KMS-11 (cell line): ENCODE measurements around the gene NUTM2F.
"Not testable (repeated sequence)": the region's sequence is repeated elsewhere in the genome, so short reads cannot be mapped to it uniquely, and the experiment has no call there.

Experiments used
- H2AFZ ChIP-seq: fragments of 200-600 bp; sonication (generic); 2 replicates; pipeline ENCODE4 v1.6.1; 2016; ENCODE audit warnings: antibody characterized with exemption, mixed run types, low read depth
- H3K27ac ChIP-seq: fragments of 200-600 bp; sonication (generic); 2 replicates; pipeline ENCODE4 v1.6.1; 2016; ENCODE audit warnings: mild to moderate bottlenecking, mixed run types
- H3K27me3 ChIP-seq: fragments of 200-600 bp; sonication (generic); 2 replicates; pipeline ENCODE4 v1.6.1; 2017; ENCODE audit warnings: mild to moderate bottlenecking, low read depth, mixed run types, moderate library complexity; ENCODE audit not compliant: insufficient read depth
- H3K36me3 ChIP-seq: fragments of 200-600 bp; sonication (generic); 2 replicates; pipeline ENCODE4 v1.6.1; 2017; ENCODE audit warnings: mild to moderate bottlenecking, mixed run types; ENCODE audit not compliant: insufficient read depth
- H3K4me1 ChIP-seq: fragments of 200-600 bp; sonication (generic); 2 replicates; pipeline ENCODE4 v1.6.1; 2016; ENCODE audit warnings: mild to moderate bottlenecking, low read depth, mixed run types; ENCODE audit not compliant: poor library complexity, severe bottlenecking
- H3K4me2 ChIP-seq: fragments of 200-600 bp; sonication (generic); 2 replicates; pipeline ENCODE4 v1.7.0; 2016; ENCODE audit warnings: mild to moderate bottlenecking, mixed run types
- H3K4me3 ChIP-seq: fragments of 200-600 bp; sonication (generic); IDR thresholded peaks from 2 replicates; pipeline ENCODE4 v1.6.1; 2017; ENCODE audit warnings: low read depth, low read length, mixed read lengths; ENCODE audit not compliant: insufficient read depth
- H3K79me2 ChIP-seq: fragments of 200-600 bp; sonication (generic); 2 replicates; pipeline ENCODE4 v1.6.1; 2016; ENCODE audit warnings: low read depth, mixed run types; ENCODE audit not compliant: insufficient read depth
- H3K9ac ChIP-seq: fragments of 200-600 bp; sonication (generic); 2 replicates; pipeline ENCODE4 v1.6.1; 2016; ENCODE audit warnings: mild to moderate bottlenecking, mixed run types
- H4K20me1 ChIP-seq: fragments of 200-600 bp; sonication (generic); 2 replicates; pipeline ENCODE4 v1.6.1; 2016; ENCODE audit warnings: mild to moderate bottlenecking, mixed run types; ENCODE audit not compliant: insufficient read depth
- TF ChIP-seq, protein P1 (sequence below): fragments of 200-600 bp; sonication (generic); conservative IDR thresholded peaks from 2 replicates; pipeline ENCODE4 v1.6.1; 2017; ENCODE audit warnings: low read depth, mild to moderate bottlenecking, antibody characterized with exemption, low read length, moderate library complexity, mixed read lengths

NUTM2F gene

DNA sequence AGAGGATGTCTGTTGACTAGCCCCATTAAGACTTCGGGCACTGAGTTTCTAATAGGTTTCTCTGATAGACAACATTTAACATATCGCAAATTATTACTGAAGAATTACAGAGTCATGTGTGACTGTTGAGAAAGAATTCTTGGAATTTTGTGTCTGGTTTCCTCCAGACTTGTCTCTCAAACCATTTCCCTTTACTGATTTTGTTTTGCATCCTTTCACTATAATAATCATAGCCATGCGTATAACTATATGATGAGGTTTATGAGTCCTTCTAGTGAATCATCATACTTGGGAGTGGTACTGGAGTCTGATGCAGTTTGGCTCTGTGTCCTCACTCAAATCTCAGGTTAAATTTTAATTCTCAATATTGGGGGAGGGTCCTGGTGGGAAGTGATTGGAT, 42.3 kb downstream of the NUTM2F start:
- TF ChIP-seq, protein P1, sequence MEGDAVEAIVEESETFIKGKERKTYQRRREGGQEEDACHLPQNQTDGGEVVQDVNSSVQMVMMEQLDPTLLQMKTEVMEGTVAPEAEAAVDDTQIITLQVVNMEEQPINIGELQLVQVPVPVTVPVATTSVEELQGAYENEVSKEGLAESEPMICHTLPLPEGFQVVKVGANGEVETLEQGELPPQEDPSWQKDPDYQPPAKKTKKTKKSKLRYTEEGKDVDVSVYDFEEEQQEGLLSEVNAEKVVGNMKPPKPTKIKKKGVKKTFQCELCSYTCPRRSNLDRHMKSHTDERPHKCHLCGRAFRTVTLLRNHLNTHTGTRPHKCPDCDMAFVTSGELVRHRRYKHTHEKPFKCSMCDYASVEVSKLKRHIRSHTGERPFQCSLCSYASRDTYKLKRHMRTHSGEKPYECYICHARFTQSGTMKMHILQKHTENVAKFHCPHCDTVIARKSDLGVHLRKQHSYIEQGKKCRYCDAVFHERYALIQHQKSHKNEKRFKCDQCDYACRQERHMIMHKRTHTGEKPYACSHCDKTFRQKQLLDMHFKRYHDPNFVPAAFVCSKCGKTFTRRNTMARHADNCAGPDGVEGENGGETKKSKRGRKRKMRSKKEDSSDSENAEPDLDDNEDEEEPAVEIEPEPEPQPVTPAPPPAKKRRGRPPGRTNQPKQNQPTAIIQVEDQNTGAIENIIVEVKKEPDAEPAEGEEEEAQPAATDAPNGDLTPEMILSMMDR = no peak
- Histone ChIP-seq H4K20me1 (no peaks in the 10 kb centered on the region), H3K79me2 (no peaks in the 10 kb centered on the region), H3K4me1 (no peaks in the 10 kb centered on the region), H3K27me3 (no peaks in the 10 kb centered on the region), H3K36me3 (no peaks in the 10 kb centered on the region), H3K9ac (no peak overlapping the region), H2AFZ (no peak overlapping the region), H3K4me3 (no peak overlapping the region), H3K4me2 (no peak overlapping the region), H3K27ac (no peak overlapping the region)

DNA sequence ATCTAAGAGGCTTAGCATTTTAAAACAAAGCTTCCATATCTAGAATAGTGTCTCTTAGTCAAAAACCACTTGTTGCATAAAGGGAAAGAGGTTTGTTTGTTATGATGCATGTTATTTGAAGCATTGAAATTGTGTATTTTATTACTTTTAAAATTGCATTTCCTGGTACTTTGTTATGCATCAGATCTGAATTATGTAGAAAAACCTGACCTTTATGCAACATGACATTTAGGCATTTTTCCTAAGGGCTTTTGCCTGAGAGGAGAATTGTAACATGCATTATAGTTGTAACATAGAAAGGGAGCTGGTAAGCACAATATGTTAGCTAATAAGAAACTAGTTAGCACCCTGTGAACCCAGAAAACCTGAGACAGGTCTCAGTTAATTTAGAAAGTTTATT, 47.3 kb downstream of the NUTM2F start:
- H3K4me2 ChIP-seq = no peak overlapping the region
- H3K27ac ChIP-seq = no peak overlapping the region
- H3K36me3 ChIP-seq = no peaks in the 10 kb centered on the region
- no peak overlapping the region for H2AFZ ChIP-seq
- TF ChIP-seq, protein P1 = no peak
- no peak overlapping the region for H3K9ac ChIP-seq
- H3K4me3 ChIP-seq = no peak overlapping the region
- H4K20me1 ChIP-seq = no peaks in the 10 kb centered on the region
- no peaks in the 10 kb centered on the region for H3K27me3 ChIP-seq
- no peaks in the 10 kb centered on the region for H3K79me2 ChIP-seq
- H3K4me1 ChIP-seq = no peaks in the 10 kb centered on the region

DNA sequence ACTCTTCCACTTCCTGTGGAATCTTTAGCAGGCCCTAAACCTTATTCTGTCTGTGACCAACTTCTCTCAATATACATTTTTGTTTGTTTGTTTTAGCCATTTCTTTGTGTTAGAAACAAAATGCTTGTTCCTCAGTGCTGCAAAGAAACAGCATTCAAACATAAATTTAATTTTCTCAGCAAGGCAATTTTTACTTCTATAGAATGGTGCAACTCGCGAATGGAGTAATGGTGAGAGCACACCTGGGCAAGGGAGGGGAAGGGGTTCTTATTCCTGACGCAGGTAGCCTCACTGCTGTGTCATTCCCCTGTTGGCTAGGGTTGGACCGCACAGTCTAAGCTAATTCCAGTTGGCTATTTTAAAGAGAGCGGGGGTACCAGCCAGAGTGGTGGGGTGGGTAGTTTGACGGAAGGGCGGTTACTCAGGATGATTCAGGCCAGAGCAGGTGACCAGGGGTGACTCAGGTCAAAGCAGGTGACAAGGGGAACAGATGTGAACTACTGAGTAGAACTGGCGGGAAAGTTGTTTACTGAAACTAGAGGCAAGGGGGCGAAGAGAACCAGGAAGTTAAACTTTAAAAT, 47.9 kb downstream of the NUTM2F start:
- TF ChIP-seq, protein P1 = no peak
- no peak overlapping the region for H3K4me3 ChIP-seq
- no peaks in the 10 kb centered on the region for H3K36me3 ChIP-seq
- no peak overlapping the region for H3K27ac ChIP-seq
- no peaks in the 10 kb centered on the region for H3K4me1 ChIP-seq
- H3K4me2 ChIP-seq = no peak overlapping the region
- no peaks in the 10 kb centered on the region for H4K20me1 ChIP-seq
- no peaks in the 10 kb centered on the region for H3K79me2 ChIP-seq
- H3K9ac ChIP-seq = no peak overlapping the region
- H2AFZ ChIP-seq = no peak overlapping the region
- H3K27me3 ChIP-seq = no peaks in the 10 kb centered on the region

DNA sequence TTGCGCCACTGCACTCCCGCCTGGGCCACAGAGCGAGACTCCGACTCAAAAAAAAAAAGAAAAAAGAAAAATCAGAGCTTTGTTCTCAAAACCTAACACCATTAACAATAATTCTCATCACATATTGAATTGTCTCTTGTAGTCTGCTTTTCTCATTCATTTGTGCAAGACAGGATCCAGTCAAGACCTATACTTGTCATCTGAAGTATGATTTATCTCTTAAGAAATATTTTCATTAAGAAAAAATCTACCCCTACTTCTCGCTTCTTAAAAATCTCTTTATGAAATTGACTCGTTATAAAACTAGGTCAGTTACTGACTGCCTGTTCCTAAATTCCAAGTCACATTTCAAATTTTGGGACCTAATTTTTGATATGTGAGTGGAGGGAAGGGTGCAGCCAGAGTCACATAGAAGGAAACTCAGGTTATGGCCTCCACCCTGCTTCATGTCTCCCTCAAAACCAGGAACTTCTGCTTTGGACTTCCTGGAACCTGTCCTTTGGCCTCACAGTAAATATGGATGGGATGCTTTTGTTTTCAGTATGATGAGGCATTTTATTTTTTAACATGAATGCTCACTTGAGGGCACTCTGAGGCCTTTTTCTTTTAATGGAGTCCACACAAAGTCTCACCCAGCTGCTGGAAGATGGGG, 50.4 kb downstream of the NUTM2F start:
- TF ChIP-seq, protein P1 = no peak
- Histone ChIP-seq H4K20me1 (no peaks in the 10 kb centered on the region), H3K36me3 (no peaks in the 10 kb centered on the region), H3K79me2 (0 out of 2 replicates have a peak, but pooled peaks cover 3% of the 10 kb centered on the region), H3K4me1 (no peaks in the 10 kb centered on the region), H3K4me3 (no peak overlapping the region), H2AFZ (no peak overlapping the region), H3K9ac (no peak overlapping the region), H3K27ac (no peak overlapping the region), H3K4me2 (no peak overlapping the region), H3K27me3 (no peaks in the 10 kb centered on the region)

DNA sequence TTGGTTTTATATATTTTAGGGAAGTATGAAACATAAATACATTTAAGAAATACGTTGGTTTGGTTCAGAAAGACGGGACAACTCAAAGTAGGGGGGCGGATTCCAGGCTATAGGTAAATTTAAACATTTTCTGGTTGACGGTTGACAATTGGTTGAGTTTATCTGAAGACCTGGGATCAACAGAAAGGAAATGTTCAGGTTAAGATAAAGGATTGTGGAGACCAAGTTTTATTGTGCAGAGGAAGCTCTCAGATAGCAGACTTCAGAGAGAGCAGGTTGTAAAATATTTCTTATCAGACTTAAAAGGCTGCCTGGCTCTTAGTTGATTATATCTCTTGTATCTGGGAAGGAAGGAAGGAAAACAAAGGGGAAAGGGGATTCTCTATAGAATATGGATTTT, 51.4 kb downstream of the NUTM2F start:
- H3K36me3 ChIP-seq, H3K4me2 ChIP-seq, H3K27ac ChIP-seq, H3K27me3 ChIP-seq, H3K9ac ChIP-seq, H2AFZ ChIP-seq, H3K79me2 ChIP-seq, H4K20me1 ChIP-seq, H3K4me3 ChIP-seq, H3K4me1 ChIP-seq: not testable (repeated sequence)
